ENCODE results near the gene KIAA0586.

KIAA0586 gene

GRCh38 chr14:58444627-58445026 is 17.1 kb downstream of the KIAA0586 start:
- Histone ChIP-seq H3K9ac (no peak overlapping the region), H3K4me2 (no peak overlapping the region), H4K20me1 (ENCODE audit: insufficient read depth) (no peaks in the 10 kb centered on the region), H2AFZ (ENCODE audit: low read depth) (no peak overlapping the region), H3K27ac (no peak overlapping the region), H3K79me2 (ENCODE audit: insufficient read depth, low read depth) (no peaks in the 10 kb centered on the region), H3K27me3 (ENCODE audit: insufficient read depth, low read depth) (no peaks in the 10 kb centered on the region), H3K36me3 (ENCODE audit: insufficient read depth) (no peaks in the 10 kb centered on the region), H3K4me1 (ENCODE audit: low read depth, poor library complexity, severe bottlenecking) (no peaks in the 10 kb centered on the region), H3K4me3 (IDR thresholded peaks at IDR 0.05; ENCODE audit: insufficient read depth, low read depth, low read length) (no peak overlapping the region)
- no peak for TF ChIP-seq CTCF (conservative IDR thresholded peaks at IDR 0.05; ENCODE audit: low read depth, low read length)

GRCh38 chr14:58455593-58456265 is 28.2 kb downstream of the KIAA0586 start:
- no peak for TF ChIP-seq CTCF (conservative IDR thresholded peaks at IDR 0.05; ENCODE audit: low read depth, low read length)
- H3K4me2 ChIP-seq: no peak overlapping the region
- no peaks in the 10 kb centered on the region for H4K20me1 ChIP-seq (ENCODE audit: insufficient read depth)
- no peak overlapping the region for H2AFZ ChIP-seq (ENCODE audit: low read depth)
- H3K36me3 ChIP-seq (ENCODE audit: insufficient read depth): no peaks in the 10 kb centered on the region
- no peaks in the 10 kb centered on the region for H3K79me2 ChIP-seq (ENCODE audit: insufficient read depth, low read depth)
- H3K27ac ChIP-seq: no peak overlapping the region
- no peak overlapping the region for H3K4me3 ChIP-seq (IDR thresholded peaks at IDR 0.05; ENCODE audit: insufficient read depth, low read depth, low read length)
- H3K27me3 ChIP-seq (ENCODE audit: insufficient read depth, low read depth): no peaks in the 10 kb centered on the region
- no peaks in the 10 kb centered on the region for H3K4me1 ChIP-seq (ENCODE audit: low read depth, poor library complexity, severe bottlenecking)
- H3K9ac ChIP-seq: no peak overlapping the region

- no peak for TF ChIP-seq CTCF (conservative IDR thresholded peaks at IDR 0.05; ENCODE audit: low read depth, low read length)
- no peak overlapping the region for H3K4me3 ChIP-seq (IDR thresholded peaks at IDR 0.05; ENCODE audit: insufficient read depth, low read depth, low read length)
- no peaks in the 10 kb centered on the region for H3K27me3 ChIP-seq (ENCODE audit: insufficient read depth, low read depth)
- no peak overlapping the region for H3K4me2 ChIP-seq
- no peaks in the 10 kb centered on the region for H3K36me3 ChIP-seq (ENCODE audit: insufficient read depth)
- no peaks in the 10 kb centered on the region for H4K20me1 ChIP-seq (ENCODE audit: insufficient read depth)
- no peak overlapping the region for H3K27ac ChIP-seq
- H3K4me1 ChIP-seq (ENCODE audit: low read depth, poor library complexity, severe bottlenecking): no peaks in the 10 kb centered on the region
- H3K9ac ChIP-seq: no peak overlapping the region
- no peaks in the 10 kb centered on the region for H3K79me2 ChIP-seq (ENCODE audit: insufficient read depth, low read depth)
- no peak overlapping the region for H2AFZ ChIP-seq (ENCODE audit: low read depth)
Observed at GRCh38 chr14:58460772-58461171, 33.3 kb downstream of the KIAA0586 start.

- no peak for TF ChIP-seq CTCF (conservative IDR thresholded peaks at IDR 0.05; ENCODE audit: low read depth, low read length)
- no peaks in the 10 kb centered on the region for H4K20me1 ChIP-seq (ENCODE audit: insufficient read depth)
- H3K27ac ChIP-seq: no peak overlapping the region
- H3K4me2 ChIP-seq: no peak overlapping the region
- no peak overlapping the region for H3K9ac ChIP-seq
- no peak overlapping the region for H2AFZ ChIP-seq (ENCODE audit: low read depth)
- no peaks in the 10 kb centered on the region for H3K36me3 ChIP-seq (ENCODE audit: insufficient read depth)
- H3K4me3 ChIP-seq (IDR thresholded peaks at IDR 0.05; ENCODE audit: insufficient read depth, low read depth, low read length): no peak overlapping the region
- H3K27me3 ChIP-seq (ENCODE audit: insufficient read depth, low read depth): no peaks in the 10 kb centered on the region
- no peaks in the 10 kb centered on the region for H3K4me1 ChIP-seq (ENCODE audit: low read depth, poor library complexity, severe bottlenecking)
- H3K79me2 ChIP-seq (ENCODE audit: insufficient read depth, low read depth): no peaks in the 10 kb centered on the region
Observed at GRCh38 chr14:58463147-58463546, 35.6 kb downstream of the KIAA0586 start.
